OCI-LY1 (cell line): ENCODE results near the gene NRCAM.

Experiments
- H2AFZ ChIP-seq: fragments of 200-600 bp; sonication (generic), shearing (Covaris generic); 2 replicates; pipeline ENCODE4 v1.6.0; 2014; ENCODE audit warnings: antibody characterized with exemption, mild to moderate bottlenecking, low read length
- H3F3A ChIP-seq: fragments of 200-600 bp; sonication (generic), shearing (Covaris generic); 2 replicates; pipeline ENCODE4 v1.6.0; 2014; ENCODE audit warnings: mild to moderate bottlenecking, antibody characterized with exemption, low read length, moderate library complexity; ENCODE audit not compliant: insufficient read depth
- H3K27ac ChIP-seq: fragments of 200-600 bp; sonication (generic); 2 replicates; pipeline ENCODE4 v1.5.1; 2014; ENCODE audit warnings: low read length, mixed run types, mild to moderate bottlenecking, low read depth; ENCODE audit not compliant: poor library complexity, severe bottlenecking
- H3K27me3 ChIP-seq: fragments of 200-600 bp; sonication (generic); 2 replicates; pipeline ENCODE4 v1.6.0; 2014; ENCODE audit warnings: antibody characterized with exemption, mild to moderate bottlenecking, low read length, moderate library complexity; ENCODE audit not compliant: insufficient read depth
- H3K36me3 ChIP-seq: fragments of 200-600 bp; sonication (generic); 2 replicates; pipeline ENCODE4 v1.6.1; 2014; ENCODE audit warnings: mild to moderate bottlenecking, antibody characterized with exemption, low read length, moderate library complexity, mixed read lengths; ENCODE audit not compliant: insufficient read depth
- H3K4me1 ChIP-seq: fragments of 200-600 bp; sonication (generic); 2 replicates; pipeline ENCODE4 v1.5.1; 2014; ENCODE audit warnings: mild to moderate bottlenecking, low read length, moderate library complexity; ENCODE audit not compliant: insufficient read depth, severe bottlenecking
- H3K4me2 ChIP-seq: fragments of 200-600 bp; sonication (generic), shearing (Covaris generic); 2 replicates; pipeline ENCODE4 v1.6.1; 2014; ENCODE audit warnings: low read length
- H3K4me3 ChIP-seq: fragments of 200-600 bp; sonication (generic); 2 replicates; pipeline ENCODE4 v1.5.1; 2014; ENCODE audit warnings: low read length, low read depth, mild to moderate bottlenecking, mixed read lengths; ENCODE audit not compliant: poor library complexity, severe bottlenecking
- H3K79me2 ChIP-seq: fragments of 200-600 bp; shearing (Covaris generic); 2 replicates; pipeline ENCODE4 v1.6.1; 2016; ENCODE audit warnings: mixed run types, low read length, mixed read lengths; ENCODE audit not compliant: insufficient read depth
- H3K9ac ChIP-seq: fragments of 200-600 bp; sonication (generic), shearing (Covaris generic); 2 replicates; pipeline ENCODE4 v1.6.1; 2014; ENCODE audit warnings: mild to moderate bottlenecking, low read length, mixed read lengths
- H3K9me2 ChIP-seq: fragments of 200-600 bp; sonication (generic), shearing (Covaris generic); 2 replicates; pipeline ENCODE4 v1.6.1; 2014; ENCODE audit warnings: low read depth, mild to moderate bottlenecking, low read length, mixed read lengths
- H3K9me3 ChIP-seq: fragments of 200-600 bp; shearing (Covaris generic); 2 replicates; pipeline ENCODE4 v1.6.1; 2014; ENCODE audit warnings: low read length, mixed read lengths
- H4K20me1 ChIP-seq: fragments of 200-600 bp; sonication (generic), shearing (Covaris generic); 2 replicates; pipeline ENCODE4 v1.6.0; 2016; ENCODE audit warnings: mild to moderate bottlenecking, low read length; ENCODE audit not compliant: insufficient read depth
- EZH2 ChIP-seq: fragments of 200-600 bp; sonication (generic), shearing (Covaris generic); IDR thresholded peaks from 2 replicates; pipeline ENCODE4 v1.8.0; 2017; ENCODE audit warnings: borderline replicate concordance, mixed run types, mild to moderate bottlenecking, antibody characterized with exemption, low read length, moderate library complexity, mixed read lengths
- TF ChIP-seq, protein P1 (sequence below): fragments of 200-600 bp; sonication (generic), shearing (Covaris generic); IDR thresholded peaks from 2 replicates; pipeline ENCODE4 v1.5.1; 2017; ENCODE audit warnings: mild to moderate bottlenecking, antibody characterized with exemption, low read length, moderate library complexity, mixed read lengths

Gene NRCAM

DNA sequence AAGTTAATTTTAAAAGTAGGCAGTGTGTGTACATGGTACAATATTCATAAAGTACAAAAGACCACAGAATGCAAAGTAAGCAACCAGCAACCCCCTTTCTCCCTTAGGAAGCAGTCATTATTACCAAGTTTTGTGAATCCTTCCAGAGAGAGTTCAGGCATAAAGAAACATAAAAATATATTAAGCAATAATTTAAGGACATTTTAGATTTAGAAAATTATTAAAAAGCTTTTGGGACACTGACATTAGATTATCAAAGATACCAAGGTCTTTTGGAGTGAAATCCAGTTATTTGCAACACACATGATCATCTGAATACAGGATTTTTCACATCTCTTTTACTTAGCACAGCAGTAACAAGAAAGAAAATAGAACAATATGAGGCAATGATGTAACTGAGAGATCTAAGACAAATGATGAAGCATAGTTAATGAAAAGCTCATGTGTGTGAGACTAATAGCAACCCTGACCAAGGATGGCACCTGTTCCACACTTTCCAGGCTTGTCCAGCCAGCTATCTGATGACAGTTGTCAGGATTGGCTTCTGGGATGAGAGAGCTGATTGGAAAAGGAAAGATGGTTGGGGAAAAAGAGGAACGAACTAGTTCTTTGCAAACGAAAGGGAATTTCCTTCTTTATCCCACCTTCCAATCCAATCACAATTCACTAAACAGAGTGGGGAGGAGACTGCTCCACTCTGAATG, 210.6 kb downstream of the NRCAM start:
- Histone ChIP-seq H3K79me2 (no peaks in the 10 kb centered on the region), H3K9me3 (no peaks in the 10 kb centered on the region), H3F3A (no peaks in the 10 kb centered on the region), H3K27me3 (no peaks in the 10 kb centered on the region), H3K4me1 (no peaks in the 10 kb centered on the region), H2AFZ (no peak overlapping the region), H3K36me3 (no peaks in the 10 kb centered on the region), H3K9me2 (no peaks in the 10 kb centered on the region), H3K27ac (no peak overlapping the region), H3K9ac (no peak overlapping the region), H3K4me2 (no peak overlapping the region), H3K4me3 (no peak overlapping the region), H4K20me1 (no peaks in the 10 kb centered on the region)
- TF ChIP-seq, protein P1, sequence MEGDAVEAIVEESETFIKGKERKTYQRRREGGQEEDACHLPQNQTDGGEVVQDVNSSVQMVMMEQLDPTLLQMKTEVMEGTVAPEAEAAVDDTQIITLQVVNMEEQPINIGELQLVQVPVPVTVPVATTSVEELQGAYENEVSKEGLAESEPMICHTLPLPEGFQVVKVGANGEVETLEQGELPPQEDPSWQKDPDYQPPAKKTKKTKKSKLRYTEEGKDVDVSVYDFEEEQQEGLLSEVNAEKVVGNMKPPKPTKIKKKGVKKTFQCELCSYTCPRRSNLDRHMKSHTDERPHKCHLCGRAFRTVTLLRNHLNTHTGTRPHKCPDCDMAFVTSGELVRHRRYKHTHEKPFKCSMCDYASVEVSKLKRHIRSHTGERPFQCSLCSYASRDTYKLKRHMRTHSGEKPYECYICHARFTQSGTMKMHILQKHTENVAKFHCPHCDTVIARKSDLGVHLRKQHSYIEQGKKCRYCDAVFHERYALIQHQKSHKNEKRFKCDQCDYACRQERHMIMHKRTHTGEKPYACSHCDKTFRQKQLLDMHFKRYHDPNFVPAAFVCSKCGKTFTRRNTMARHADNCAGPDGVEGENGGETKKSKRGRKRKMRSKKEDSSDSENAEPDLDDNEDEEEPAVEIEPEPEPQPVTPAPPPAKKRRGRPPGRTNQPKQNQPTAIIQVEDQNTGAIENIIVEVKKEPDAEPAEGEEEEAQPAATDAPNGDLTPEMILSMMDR, result no peak
- no peak for TF ChIP-seq EZH2

DNA sequence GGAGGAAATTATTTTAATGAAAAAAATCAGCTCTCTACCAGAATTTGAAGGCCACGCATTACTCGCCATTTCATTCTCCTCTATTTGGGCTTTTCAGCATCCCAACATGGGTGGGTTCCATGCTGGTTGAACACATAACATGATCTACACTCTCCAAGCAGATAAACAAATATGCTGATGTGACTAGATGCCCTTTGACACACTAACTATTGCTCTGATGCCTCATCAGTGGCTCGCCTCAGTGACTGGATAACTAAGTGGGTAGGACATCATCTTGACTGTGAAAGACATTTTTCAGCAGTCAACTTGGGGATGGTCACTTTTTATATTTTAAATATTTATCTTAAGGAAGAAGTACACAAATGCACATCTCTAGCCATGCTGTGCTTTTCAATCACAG, 212.1 kb downstream of the NRCAM start:
- TF ChIP-seq EZH2, result no peak
- TF ChIP-seq, protein P1, result no peak
- H3K4me2 ChIP-seq, result no peak overlapping the region
- no peak overlapping the region for H3K27ac ChIP-seq
- H3K9me3 ChIP-seq, result no peaks in the 10 kb centered on the region
- H3K27me3 ChIP-seq, result no peaks in the 10 kb centered on the region
- no peaks in the 10 kb centered on the region for H4K20me1 ChIP-seq
- H3K36me3 ChIP-seq, result no peaks in the 10 kb centered on the region
- H3K4me1 ChIP-seq, result no peaks in the 10 kb centered on the region
- no peaks in the 10 kb centered on the region for H3F3A ChIP-seq
- no peak overlapping the region for H3K9ac ChIP-seq
- H3K9me2 ChIP-seq, result no peaks in the 10 kb centered on the region
- H3K4me3 ChIP-seq, result no peak overlapping the region
- no peaks in the 10 kb centered on the region for H3K79me2 ChIP-seq
- no peak overlapping the region for H2AFZ ChIP-seq

DNA sequence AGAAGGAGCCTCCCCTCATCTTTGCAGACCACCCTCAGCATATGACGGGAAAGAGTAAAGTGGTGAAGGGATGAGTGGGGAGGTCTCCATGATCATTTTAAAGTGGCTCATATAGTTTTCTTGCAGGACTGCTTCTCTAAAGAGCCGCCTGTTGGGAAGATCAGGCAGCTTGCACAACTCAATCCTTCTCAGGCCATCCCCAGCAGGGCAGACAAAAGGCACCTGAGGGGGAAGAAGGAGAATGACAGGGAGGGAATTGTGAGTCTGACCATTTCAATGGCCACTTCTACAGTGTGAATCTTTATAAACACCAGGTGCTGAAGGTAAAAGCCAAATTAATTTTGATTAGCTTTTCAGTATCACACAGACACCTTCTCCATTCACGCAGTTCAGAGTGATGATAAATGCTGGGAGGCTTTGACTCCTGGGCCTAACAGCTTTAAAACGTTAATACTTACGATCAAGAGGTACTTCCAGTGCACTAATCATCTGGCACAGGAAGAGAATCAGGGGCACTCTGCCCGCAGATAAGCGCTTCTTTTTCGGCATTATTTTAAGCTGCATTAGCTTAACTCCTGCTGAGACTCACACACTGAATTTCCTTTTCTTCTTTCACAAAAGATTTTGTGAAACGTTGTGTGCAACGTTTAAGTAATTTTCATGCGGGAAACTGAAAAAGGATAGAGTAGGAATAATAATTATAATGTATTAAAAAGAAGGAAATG, 216.6 kb downstream of the NRCAM start:
- Histone ChIP-seq H3K9me2 (no peaks in the 10 kb centered on the region), H3K4me1 (no peaks in the 10 kb centered on the region), H2AFZ (no peak overlapping the region), H3K4me3 (no peak overlapping the region), H3K27me3 (no peaks in the 10 kb centered on the region), H3K9ac (no peak overlapping the region), H3F3A (no peaks in the 10 kb centered on the region), H4K20me1 (no peaks in the 10 kb centered on the region), H3K27ac (no peak overlapping the region), H3K79me2 (no peaks in the 10 kb centered on the region), H3K4me2 (no peak overlapping the region), H3K36me3 (no peaks in the 10 kb centered on the region), H3K9me3 (no peaks in the 10 kb centered on the region)
- TF ChIP-seq EZH2, result no peak
- TF ChIP-seq, protein P1, result no peak
